ENCODE results near the gene CD247. TPM values are rescaled to one million over a fixed set of nuclear protein-coding genes. Genes with fewer than 3 reads are reported as not detected.

The CD247 gene
- total and polyA plus RNA-seq, 9 of the 15 experiments (the other 6 are each of a cell fraction or from before 2014, with no cell fraction given) = 0.08 to 0.42 (median 0.28) TPM; not detected in 5

- TF ChIP-seq ZFP36 (IDR thresholded peaks at IDR 0.05; ENCODE audit: low read depth, low read length, partially characterized antibody) (peak; percentile 16), ETS1 (conservative IDR thresholded peaks at IDR 0.05; ENCODE audit: control insufficient read depth, low read depth, low read length) (peak; percentile 76), JUNB (CRISPR knock-in tag; conservative IDR thresholded peaks at IDR 0.05) (no peak), ARID2 (IDR thresholded peaks at IDR 0.05) (no peak), C11orf30 (IDR thresholded peaks at IDR 0.05; ENCODE audit: low read depth) (no peak), RNF2 (IDR thresholded peaks at IDR 0.05) (no peak), ELF4 (CRISPR knock-in tag; IDR thresholded peaks at IDR 0.05) (no peak), RBM34 (IDR thresholded peaks at IDR 0.05; ENCODE audit: borderline replicate concordance, insufficient read depth, low read length) (no peak), ATF4 (CRISPR knock-in tag; IDR thresholded peaks at IDR 0.05) (no peak), HLTF (IDR thresholded peaks at IDR 0.05) (no peak), ZBTB43 (CRISPR knock-in tag; IDR thresholded peaks at IDR 0.05) (peak; percentile 74; the same call in 1 of the 2 replicates), ZNF124 (CRISPR knock-in tag; IDR thresholded peaks at IDR 0.05) (no peak), ZNF197 (CRISPR knock-in tag; IDR thresholded peaks at IDR 0.05; ENCODE audit: low read depth) (no peak), MAFK (IDR thresholded peaks at IDR 0.05; ENCODE audit: low read length) (no peak), ZNF121 (CRISPR knock-in tag; conservative IDR thresholded peaks at IDR 0.05) (no peak), ZNF76 (CRISPR knock-in tag; IDR thresholded peaks at IDR 0.05; ENCODE audit: borderline replicate concordance) (peak; percentile 55; the same call in 1 of the 2 replicates), E2F4 (CRISPR knock-in tag; IDR thresholded peaks at IDR 0.05; ENCODE audit: low read depth) (no peak), HEY1 (CRISPR knock-in tag; IDR thresholded peaks at IDR 0.05; ENCODE audit: borderline replicate concordance) (no peak), ZBED1 (IDR thresholded peaks at IDR 0.05) (no peak), BRF1 (IDR thresholded peaks at IDR 0.05; ENCODE audit: borderline replicate concordance, extremely low read depth, insufficient read length) (no peak), CCNT2 (IDR thresholded peaks at IDR 0.05; ENCODE audit: borderline replicate concordance, extremely low read depth, insufficient read length, low read depth, low read length) (peak; percentile 88), ZNF512 (tag; IDR thresholded peaks at IDR 0.05) (no peak), HDAC6 (IDR thresholded peaks at IDR 0.05; ENCODE audit: low read depth, low read length) (peak; percentile 65; the same call in 1 of the 2 replicates)
Measured at GRCh38 chr1:167553136-167554027, 35.1 kb upstream of the CD247 start, which contains the start of gene CREG1 (continued).
